GM19328 (cell line): ENCODE data around the gene SLC5A10.
A peak's percentile ranks its signal among the peaks of the same experiment; 100 is the strongest.
"Not testable (repeated sequence)": the region's sequence is repeated elsewhere in the genome, so short reads cannot be mapped to it uniquely, and the experiment has no call there.

Experiments used
- ATAC-seq: cut with Tn5 transposase; IDR thresholded peaks from one replicate; pipeline ENCODE4 v1.9.1; 2021; ENCODE audit warnings: mild to moderate bottlenecking, moderate library complexity; ENCODE audit not compliant: unreplicated experiment

The SLC5A10 gene

DNA sequence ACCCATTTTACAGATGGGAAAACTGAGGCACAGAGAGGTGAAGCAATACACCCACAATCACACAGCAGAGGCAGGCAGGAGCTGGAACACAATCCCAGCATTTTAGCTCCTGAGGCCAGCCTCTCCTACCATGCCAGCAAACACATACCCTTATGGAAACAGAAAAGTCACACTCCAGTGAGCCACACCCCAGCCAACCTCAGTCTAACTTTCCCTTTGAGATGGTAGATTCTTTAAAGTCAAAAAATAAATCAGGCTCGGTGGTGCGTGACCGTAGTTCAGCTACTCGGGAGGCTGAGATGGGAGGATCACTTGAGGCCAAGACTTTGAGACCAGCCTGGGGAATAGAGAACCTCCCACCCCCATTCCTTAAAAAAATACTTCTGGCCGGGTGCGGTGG, 84.2 kb downstream of the SLC5A10 start:
- not testable (repeated sequence) for ATAC-seq

DNA sequence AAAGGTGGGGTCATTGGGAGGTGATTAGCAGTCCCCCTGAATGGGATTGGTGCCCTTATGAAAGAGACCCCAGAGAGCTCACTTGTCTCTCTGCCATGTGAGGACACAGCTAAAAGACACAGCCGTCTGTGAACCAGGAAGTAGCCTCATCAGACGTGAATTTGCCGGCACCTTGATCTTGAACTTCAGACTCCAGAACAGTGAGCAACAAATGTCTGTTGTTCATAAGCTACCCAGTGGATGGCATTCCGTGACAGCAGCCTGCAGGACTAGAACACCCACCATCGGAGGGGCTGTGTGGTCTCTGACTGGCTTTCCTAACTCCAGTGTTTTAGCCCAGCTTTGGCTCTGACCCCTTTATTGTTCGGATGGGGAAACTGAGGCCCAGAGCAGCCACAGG, 85.6 kb downstream of the SLC5A10 start:
- not testable (repeated sequence) for ATAC-seq

DNA sequence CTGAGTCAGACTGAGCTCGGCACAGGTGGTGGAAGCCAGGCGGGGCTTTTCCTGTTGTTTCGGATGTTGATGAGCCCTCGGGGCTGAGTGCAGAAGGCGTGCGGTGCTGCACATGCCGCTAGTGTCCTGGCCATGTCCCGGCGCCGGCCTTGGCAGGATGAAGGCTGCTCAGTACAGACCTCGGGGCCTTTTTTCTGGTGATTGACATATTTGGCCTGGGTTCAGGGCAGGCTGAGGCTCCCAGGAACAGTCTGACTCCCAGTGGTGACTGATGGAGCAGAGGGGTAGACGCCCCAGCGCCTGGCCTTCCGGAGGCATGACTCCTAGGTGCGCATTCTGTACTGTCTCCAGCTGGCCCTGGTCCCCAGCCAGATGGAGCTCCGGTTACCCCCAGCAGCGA, 86.0 kb downstream of the SLC5A10 start:
- ATAC-seq, result not testable (repeated sequence)

DNA sequence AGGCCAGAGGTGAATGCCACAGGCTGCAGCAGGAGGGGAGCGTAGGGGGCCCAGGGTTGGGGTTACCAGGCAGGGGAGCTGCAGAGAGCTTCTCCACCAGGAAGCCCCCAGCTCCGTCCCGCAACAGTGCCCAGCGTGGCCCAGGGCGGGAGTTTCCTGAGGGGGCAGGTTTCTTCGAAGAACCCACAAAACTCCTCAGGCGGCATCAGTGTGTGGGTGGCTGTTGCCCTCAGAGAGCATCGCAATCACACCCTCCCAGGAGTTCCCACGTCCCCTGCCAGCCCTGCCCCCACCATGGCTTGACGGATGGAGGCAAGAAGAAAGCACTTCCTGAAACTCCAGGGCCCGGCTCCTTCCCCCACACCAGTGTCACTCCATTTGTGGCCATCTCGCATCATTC, 86.8 kb downstream of the SLC5A10 start:
- ATAC-seq, result not testable (repeated sequence)

DNA sequence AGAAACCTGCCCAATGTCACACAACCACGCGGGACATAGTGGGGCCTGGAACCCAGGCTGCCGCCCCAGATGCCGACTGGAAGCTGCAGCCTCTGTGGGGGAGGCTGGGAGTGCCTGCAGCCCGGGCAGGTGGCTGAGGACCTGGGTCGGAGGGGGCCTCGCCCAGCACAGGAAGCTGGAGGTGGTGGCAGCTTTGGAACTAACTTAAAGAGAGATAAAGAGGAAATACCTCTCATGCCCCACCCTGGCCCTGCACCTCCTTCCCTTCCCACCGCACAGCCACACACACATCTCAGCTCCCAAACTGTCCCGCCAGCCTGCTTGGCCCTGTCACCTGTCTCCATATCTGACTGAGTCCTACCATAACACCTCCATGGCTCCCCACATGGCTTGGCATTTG, 88.4 kb downstream of the SLC5A10 start:
- not testable (repeated sequence) for ATAC-seq

DNA sequence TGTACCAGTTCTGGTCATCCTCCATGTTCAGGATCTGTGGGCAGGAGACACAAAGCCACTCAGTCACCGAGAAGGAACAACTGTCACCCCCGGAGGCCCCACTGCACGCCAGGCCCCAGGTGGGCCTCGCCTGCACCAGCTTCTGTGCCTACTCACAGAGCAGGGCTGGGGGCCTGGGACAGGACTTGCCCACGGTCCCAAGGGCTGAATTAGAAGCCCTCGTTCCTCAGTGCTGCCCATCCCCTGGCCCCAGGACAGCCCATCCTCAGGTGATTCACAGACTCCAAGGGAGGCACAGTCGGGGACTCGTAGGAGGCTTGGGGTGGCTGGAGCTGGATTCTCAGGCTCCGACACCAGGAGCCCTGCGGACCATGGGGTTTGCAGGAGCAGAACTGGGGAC, 89.9 kb downstream of the SLC5A10 start:
- not testable (repeated sequence) for ATAC-seq

DNA sequence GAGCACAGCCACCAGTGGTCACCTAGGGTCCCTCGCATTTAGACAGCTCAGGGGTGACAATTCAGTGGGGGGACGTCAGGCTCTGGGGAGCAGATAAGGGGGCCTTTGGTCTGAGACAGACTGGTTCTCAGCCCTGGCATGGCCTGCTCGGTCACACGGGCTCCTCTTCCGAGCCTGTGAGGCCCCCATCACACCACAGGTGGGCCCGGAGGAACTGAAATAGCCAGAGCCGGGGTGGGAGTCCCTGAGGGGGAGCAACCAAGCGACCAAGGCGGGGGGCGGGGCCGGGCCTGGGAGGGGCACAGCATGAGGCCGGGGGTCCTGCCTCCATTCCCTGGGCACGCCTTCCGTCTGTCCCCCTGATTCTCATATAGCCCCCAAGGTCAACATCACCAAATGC, 90.4 kb downstream of the SLC5A10 start:
- ATAC-seq, result not testable (repeated sequence)

DNA sequence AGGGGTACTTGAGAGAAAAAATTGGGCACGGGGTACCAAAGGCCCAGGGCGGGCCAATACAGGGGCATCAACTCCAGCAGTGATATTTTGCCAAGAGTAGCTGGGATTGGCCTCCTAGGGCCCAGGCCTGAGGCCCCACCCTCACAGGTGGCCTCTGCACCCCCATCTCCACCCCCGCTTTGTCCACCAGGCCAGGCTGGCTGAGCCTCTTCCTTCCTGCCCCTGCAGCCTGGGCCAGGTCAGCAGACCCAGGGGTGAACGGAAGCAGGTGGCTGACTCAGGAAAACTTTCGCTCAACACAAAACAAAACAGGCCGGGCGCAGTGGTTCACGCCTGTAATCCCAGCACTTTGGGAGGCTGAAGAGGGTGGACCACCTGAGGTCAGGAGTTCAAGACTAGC, 91.1 kb downstream of the SLC5A10 start:
- not testable (repeated sequence) for ATAC-seq

DNA sequence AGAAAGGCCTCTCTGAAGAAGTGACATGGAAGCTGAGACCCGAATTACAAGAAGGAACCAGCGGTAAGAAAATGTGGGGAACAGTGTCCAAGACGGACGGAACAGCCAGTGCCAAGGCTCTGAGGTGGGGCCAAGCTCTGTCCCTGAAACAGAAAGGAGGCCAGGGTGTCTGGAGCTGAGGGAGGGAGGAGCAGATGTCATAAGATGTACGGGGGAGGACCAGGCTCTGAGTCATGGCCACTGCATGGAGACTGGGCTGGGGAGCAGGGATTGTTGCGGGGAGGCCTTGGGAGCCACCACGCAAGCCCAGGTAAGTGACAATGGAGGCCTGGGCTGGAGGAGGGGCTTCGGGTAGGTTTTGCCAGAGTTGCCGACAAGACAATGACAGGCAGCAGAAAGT, 92.7 kb downstream of the SLC5A10 start:
- not testable (repeated sequence) for ATAC-seq

DNA sequence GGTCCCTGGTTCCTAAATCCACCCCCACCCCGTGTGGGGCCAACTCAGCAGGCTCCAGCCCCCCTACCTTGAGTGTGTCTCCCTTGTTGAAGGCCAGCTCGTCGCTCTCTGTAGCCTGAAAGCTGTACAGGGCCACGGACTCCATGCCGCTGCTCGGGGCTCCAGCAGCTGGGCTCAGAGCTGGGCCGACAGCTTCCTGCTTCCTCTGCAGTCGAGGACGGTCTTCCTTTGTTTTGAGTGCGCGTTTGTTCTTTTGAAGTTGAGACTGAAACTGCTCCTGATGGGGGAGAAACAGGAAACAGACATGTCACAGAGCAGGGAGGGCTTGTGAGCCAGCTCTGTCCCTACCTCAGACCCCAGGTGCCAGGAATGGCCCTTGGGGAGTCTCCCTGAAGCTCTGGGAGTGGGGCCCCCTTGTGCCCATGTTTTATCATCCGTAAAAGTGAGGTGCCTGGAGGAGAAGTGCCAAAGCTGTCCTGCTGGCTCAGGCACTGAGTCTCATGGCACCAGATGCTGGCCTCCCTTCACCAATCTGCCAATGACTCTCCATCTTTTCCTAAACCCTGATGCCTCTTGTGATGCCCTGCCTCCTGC, 94.9 kb downstream of the SLC5A10 start, which contains the start of gene GRAP:
GRAP (minus strand) TSS at position 176 of the 594 bp plus-strand sequence; CDS start at position 145, 31 bp downstream.
- ATAC-seq, result not testable (repeated sequence)

DNA sequence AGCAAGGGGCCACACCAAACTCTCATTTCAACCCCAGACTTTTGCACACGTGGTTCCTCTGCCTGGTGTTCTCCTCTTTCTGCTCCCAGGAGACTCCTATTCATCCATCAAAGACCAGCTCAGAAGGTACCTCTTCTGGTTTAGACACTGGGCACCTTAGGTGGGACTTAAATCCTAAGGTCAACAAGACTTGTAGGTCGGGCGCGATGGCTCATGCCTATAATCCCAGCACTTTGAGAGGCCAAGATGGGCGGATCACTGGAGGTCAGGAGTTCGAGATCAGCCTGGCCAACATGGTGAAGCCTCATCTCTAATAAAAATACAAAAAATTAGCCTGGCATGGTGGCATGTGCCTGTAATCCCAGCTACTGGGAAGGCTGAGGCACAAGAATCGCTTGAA, 95.5 kb downstream of the SLC5A10 start:
- not testable (repeated sequence) for ATAC-seq

DNA sequence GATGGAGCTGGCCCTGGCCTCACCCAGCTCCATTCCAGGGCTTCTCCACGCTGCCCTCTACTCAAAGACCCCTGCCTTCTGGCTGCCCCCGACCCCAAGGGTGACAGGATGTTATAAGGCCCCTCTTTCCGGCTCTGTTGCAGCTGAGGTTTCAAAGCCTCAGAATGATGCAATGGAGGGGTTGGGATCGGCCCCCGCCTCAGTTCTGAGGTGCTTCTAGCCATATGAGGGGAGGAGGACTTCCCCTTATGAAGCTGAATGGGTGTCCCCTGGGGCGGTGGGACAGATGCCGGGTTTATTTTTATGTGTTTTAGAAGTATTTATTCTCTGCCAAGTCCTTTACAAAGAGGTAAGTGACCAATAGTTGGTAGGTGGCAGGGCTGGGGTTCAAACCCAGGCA, 96.9 kb downstream of the SLC5A10 start:
- ATAC-seq, result not testable (repeated sequence)

DNA sequence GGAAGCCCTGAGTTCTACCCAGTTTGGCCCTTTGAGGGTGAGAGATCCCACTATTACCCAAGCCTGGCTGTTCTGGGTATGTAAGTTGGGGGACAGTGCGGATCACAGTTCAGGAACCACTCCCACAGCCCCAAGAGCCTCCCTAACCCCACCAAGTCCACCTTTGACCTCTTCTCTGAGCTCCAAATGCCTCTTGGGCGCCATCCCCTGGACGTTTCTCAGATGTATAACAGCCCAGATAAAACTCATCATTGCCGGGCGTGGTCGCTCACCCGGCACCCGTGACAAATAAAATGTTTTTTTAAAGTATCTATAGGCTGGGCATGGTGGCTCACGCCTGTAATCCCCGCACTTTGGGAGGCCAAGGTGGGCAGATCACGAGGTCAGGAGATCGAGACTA, 103.5 kb downstream of the SLC5A10 start:
- ATAC-seq, result not testable (repeated sequence)

DNA sequence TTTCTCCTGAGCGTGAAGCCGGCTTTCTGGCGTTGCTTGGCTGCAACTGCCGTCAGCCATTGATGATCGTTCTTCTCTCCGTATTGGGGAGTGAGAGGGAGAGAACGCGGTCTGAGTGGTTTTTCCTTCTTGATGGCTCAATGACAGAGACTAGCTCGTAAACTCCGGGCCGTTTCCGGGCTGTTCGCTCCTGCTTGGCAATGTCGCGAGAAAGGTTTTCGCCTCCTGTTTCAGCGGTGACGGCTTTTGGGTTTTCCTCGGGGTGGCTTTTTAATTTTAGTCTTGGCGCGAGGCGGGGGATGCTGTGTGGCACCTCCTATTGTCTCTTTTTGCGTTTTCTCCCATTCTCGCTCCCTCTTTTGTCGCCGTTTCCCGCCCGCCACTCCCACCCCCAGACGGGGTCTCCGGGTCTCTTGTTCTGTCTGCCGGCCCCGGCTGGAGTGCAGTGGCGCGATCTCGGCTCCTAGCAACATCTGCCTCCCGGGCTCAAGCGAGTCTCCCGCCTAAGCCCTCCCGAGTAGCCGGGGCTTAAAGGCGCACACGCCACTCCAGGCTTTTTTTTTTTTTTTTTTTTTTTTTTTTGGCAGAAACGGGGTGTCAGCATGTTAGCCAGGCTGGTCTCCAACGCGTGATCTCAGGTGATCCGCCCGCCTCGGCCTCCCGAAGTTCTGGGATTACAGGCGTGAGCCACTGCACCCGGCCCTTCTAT, 110.2 kb downstream of the SLC5A10 start:
- ATAC-seq, result peak; percentile 37

DNA sequence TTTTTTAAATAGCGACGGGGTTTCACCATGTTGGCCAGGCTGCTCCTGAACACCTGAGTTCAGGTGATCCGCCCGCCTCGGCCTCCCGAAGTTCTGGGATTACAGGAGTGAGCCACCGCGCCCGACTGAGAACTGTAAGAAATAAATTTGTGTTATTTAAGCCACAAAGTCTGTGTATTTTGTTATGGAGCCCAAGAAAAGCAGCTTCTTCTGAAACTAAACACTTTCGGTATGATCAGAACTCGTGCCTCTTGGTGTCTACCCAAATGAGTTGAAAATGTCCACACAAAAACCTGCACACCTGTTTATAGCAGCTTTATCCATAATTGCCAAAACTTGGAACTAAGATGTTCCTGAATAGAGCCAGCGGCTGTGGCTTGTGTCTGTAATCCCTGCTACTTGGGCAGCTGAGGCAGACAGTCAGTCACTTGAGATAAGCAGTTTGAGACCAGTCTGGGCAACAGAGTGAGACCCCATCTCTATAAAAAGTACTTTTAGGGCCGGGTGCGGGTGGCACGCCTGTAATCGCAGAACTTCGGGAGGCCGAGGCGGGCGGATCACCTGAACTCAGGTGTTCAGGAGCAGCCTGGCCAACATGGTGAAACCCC, 110.9 kb downstream of the SLC5A10 start:
- ATAC-seq, result peak; percentile 49

DNA sequence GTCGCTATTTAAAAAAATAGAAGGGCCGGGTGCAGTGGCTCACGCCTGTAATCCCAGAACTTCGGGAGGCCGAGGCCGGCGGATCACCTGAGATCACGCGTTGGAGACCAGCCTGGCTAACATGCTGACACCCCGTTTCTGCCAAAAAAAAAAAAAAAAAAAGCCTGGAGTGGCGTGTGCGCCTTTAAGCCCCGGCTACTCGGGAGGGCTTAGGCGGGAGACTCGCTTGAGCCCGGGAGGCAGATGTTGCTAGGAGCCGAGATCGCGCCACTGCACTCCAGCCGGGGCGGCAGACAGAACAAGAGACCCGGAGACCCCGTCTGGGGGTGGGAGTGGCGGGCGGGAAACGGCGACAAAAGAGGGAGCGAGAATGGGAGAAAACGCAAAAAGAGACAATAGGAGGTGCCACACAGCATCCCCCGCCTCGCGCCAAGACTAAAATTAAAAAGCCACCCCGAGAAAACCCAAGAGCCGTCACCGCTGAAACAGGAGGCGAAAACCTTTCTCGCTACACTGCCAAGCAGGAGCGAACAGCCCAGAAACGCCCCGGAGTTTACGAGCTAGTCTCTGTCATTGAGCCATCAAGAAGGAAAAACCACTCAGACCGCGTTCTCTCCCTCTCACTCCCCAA, 111.5 kb downstream of the SLC5A10 start:
- ATAC-seq, result not testable (repeated sequence)

DNA sequence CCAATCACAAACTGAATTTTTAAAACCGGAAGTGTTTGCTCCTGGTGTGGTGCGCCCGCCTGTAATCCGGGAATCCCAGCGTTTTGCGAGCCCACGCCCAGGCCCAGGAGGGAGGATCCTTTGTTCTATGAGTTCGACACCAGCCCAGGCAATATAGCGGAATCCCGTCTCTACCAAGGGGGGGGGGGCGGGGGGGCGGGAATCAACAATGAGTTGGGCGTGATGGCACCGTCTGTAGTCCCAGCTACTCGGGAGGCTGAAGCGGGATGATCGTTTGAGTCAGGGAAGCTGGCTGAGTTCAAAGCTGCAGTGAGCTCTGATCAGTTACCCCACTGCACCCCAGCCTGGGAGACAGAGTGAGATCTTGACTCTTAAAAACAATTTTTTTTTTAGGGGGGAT, 112.4 kb downstream of the SLC5A10 start:
- not testable (repeated sequence) for ATAC-seq

DNA sequence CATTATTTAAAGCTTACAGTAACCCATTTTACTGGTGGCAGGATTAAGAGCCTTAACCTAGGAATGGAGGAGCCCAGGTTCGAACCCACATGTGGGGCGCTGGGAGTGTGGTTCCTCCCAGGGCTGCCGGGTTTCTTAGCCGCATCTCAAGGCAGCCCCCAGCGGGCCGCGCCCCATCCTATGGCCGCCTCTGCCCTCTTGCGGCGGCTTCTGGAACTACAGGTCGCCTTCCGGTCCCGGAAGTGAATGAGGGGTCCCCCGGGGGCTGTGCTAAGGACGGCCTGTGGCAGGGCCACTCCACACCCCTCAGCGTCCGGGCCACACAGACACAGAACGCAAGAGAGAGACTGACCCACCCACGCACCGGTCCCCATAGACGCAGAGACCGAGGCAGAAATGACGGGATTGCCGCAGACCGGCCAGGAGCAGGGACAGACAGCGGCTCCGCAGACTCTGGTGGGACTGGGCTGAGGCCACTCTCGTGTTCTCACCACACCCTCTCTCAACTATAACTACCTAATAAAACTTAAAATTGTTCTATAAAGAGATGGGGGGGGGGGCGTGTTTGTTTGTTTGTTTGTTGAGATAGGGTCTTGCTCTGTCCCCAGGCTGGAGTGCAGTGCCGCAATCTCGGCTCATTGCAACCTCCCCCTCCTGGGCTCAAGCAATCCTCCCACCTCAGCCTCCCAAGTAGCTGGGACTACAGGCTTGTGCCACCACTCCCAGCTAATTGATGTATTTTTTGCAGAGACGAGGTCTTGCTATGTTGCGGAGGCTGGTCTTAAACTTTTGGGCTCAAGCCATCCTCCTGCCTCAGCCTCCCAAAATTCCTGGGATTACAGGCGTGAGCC, 118.6 kb downstream of the SLC5A10 start:
- ATAC-seq, result not testable (repeated sequence)
